Stomach smooth muscle (tissue), 2 donors: ENCODE measurements around the gene PLAA.
A peak's percentile ranks its signal among the peaks of the same experiment; 100 is the strongest.

ENCODE experiments used
- H3K27ac ChIP-seq: one replicate; pipeline ENCODE4 v1.7.0; 2013; ENCODE audit warnings: mild to moderate bottlenecking, low read length, inconsistent platforms
- H3K27me3 ChIP-seq, 2 donors: one replicate each; pipeline ENCODE4 v1.7.0; 2013; ENCODE audit warnings: low read length in 2 of 2; ENCODE audit not compliant: insufficient read depth in 2 of 2, control insufficient read depth in 1 of 2
- H3K36me3 ChIP-seq, 2 donors: one replicate each; pipeline ENCODE4 v1.7.0; 2013; ENCODE audit warnings: low read length in 2 of 2; ENCODE audit not compliant: control insufficient read depth in 2 of 2, insufficient read depth in 2 of 2
- H3K4me1 ChIP-seq: one replicate; pipeline ENCODE4 v1.7.0; 2013; ENCODE audit warnings: low read length; ENCODE audit not compliant: control insufficient read depth, insufficient read depth
- H3K4me3 ChIP-seq, 2 donors: one replicate each; pipeline ENCODE4 v1.7.0; 2013; ENCODE audit warnings: low read length in 2 of 2
- H3K9ac ChIP-seq, 2 donors: one replicate each; pipeline ENCODE4 v1.7.0; 2013; ENCODE audit warnings: low read length in 2 of 2, mild to moderate bottlenecking in 1 of 2
- H3K9me3 ChIP-seq, 2 donors: one replicate each; pipeline ENCODE4 v1.7.0; 2013; ENCODE audit warnings: low read length in 2 of 2; ENCODE audit not compliant: control insufficient read depth in 2 of 2
- donor health status: healthy.
- donor health status: Pancreatic carcinoma.

The PLAA gene

GRCh38 chr9:26946753-26947727, at the start of gene PLAA:
PLAA (minus strand) TSS chr9:26947242; CDS start chr9:26947045, 197 bp downstream.
- Histone ChIP-seq H3K27ac (peak within 1 kb of the TSS; percentile 96), H3K4me3 (peak within 1 kb of the TSS; percentile 93 to 95), H3K9me3 (no peaks in the 10 kb centered on the region), H3K4me1 (peaks cover 10% of the 10 kb centered on the region), H3K36me3 (peaks cover 0 to 5% of the 10 kb centered on the region in 2 donors), H3K9ac (peak within 1 kb of the TSS; percentile 96 to 99), H3K27me3 (no peaks in the 10 kb centered on the region)

DNA sequence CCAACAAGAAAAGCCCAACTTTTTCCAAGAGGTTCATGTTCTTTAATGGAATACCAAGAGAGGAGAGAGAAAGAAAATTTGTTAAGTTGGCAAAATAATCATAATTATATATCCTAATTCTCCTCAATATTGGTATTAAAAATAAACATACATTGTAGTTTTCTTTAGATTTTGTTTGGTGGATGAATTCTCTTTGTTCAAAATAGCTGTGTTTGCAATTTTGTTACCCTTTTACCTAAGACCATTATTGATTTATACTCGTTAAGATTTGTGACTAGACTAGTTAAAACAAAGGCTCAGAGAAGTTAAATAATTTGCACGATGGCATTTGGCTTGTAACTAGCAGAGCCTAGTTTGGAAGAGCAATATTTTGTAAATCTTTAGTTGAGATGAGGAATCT, 48.8 kb upstream of the PLAA start:
- Histone ChIP-seq H3K9me3 (no peaks in the 10 kb centered on the region), H3K4me1 (no peaks in the 10 kb centered on the region), H3K36me3 (peaks cover 3 to 5% of the 10 kb centered on the region in 2 donors), H3K9ac (no peak overlapping the region), H3K27me3 (no peaks in the 10 kb centered on the region), H3K4me3 (no peak overlapping the region), H3K27ac (no peak overlapping the region)

- no peaks in the 10 kb centered on the region for H3K4me1 ChIP-seq
- H3K27me3 ChIP-seq = no peaks in the 10 kb centered on the region
- no peak overlapping the region for H3K4me3 ChIP-seq
- no peaks in the 10 kb centered on the region for H3K9me3 ChIP-seq
- H3K27ac ChIP-seq = no peak overlapping the region
- H3K36me3 ChIP-seq = peaks cover 11 to 17% of the 10 kb centered on the region in 2 donors
- no peak overlapping the region for H3K9ac ChIP-seq
Measured at GRCh38 chr9:26983340-26983739, 36.3 kb upstream of the PLAA start.

- H3K9ac ChIP-seq = no peak overlapping the region
- no peaks in the 10 kb centered on the region for H3K27me3 ChIP-seq
- no peaks in the 10 kb centered on the region for H3K36me3 ChIP-seq
- no peaks in the 10 kb centered on the region for H3K4me1 ChIP-seq
- peak overlapping the region; percentile 9 to 31 for H3K4me3 ChIP-seq
- no peak overlapping the region for H3K27ac ChIP-seq
- no peaks in the 10 kb centered on the region for H3K9me3 ChIP-seq
Measured at GRCh38 chr9:26975728-26976707, 29.0 kb upstream of the PLAA start.

GRCh38 chr9:26974927-26975326, 27.9 kb upstream of the PLAA start:
- Histone ChIP-seq H3K36me3 (no peaks in the 10 kb centered on the region), H3K4me3 (no peak overlapping the region)

DNA sequence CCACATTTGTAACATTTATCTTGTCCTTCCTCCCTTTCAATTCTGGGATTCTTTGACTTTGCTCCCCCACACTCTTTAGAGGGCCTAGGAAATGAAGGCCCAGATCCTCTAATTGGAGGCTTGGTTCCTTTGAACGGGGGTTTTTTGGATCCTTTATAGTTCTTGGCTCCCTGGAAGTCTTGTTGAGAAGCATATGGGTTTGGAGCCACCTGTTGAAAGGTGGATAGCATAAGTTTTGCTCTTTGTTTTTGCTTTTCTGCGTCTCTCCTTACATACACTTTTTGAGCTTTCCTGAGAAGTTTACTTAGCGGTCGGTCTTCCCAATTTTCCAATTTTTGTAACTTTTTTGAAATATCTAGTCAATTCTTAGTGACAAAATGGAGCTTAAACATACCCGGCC, 26.9 kb upstream of the PLAA start:
- Histone ChIP-seq H3K27me3 (no peaks in the 10 kb centered on the region), H3K27ac (no peak overlapping the region), H3K4me1 (no peaks in the 10 kb centered on the region), H3K9ac (no peak overlapping the region), H3K9me3 (no peaks in the 10 kb centered on the region), H3K4me3 (no peak overlapping the region), H3K36me3 (no peaks in the 10 kb centered on the region)

More at GRCh38 chr9:26974927-26975326, 27.9 kb upstream of the PLAA start:
- Histone ChIP-seq H3K9ac (no peak overlapping the region), H3K27ac (no peak overlapping the region), H3K27me3 (no peaks in the 10 kb centered on the region), H3K9me3 (no peaks in the 10 kb centered on the region), H3K4me1 (no peaks in the 10 kb centered on the region)

- no peaks in the 10 kb centered on the region for H3K27me3 ChIP-seq
- no peak overlapping the region for H3K4me3 ChIP-seq
- H3K36me3 ChIP-seq = no peaks in the 10 kb centered on the region
- H3K9ac ChIP-seq = no peak overlapping the region
- H3K27ac ChIP-seq = no peak overlapping the region
- no peaks in the 10 kb centered on the region for H3K4me1 ChIP-seq
- H3K9me3 ChIP-seq = no peaks in the 10 kb centered on the region
Measured at GRCh38 chr9:26971721-26972120, 24.7 kb upstream of the PLAA start.

- Histone ChIP-seq H3K27me3 (no peaks in the 10 kb centered on the region), H3K27ac (peak overlapping the region; percentile 87), H3K36me3 (no peaks in the 10 kb centered on the region), H3K4me1 (no peaks in the 10 kb centered on the region), H3K4me3 (peak overlapping the region; percentile 79 to 84), H3K9ac (peak overlapping the region; percentile 91 to 96), H3K9me3 (no peaks in the 10 kb centered on the region)
Measured at GRCh38 chr9:26956860-26957233, 9.8 kb upstream of the PLAA start.

- H3K27ac ChIP-seq = peak within 1 kb of the TSS; percentile 87
- peak within 1 kb of the TSS; percentile 79 to 84 for H3K4me3 ChIP-seq
- H3K27me3 ChIP-seq = no peaks in the 10 kb centered on the region
Measured at GRCh38 chr9:26955921-26956859, 9.1 kb upstream of the PLAA start, which contains the start of gene IFT74. IFT74 (plus strand) TSS chr9:26956412; CDS start chr9:26961968, 5,556 bp downstream.

More at GRCh38 chr9:26955921-26956859, 9.1 kb upstream of the PLAA start, which contains the start of gene IFT74:
- Histone ChIP-seq H3K36me3 (no peaks in the 10 kb centered on the region), H3K9me3 (no peaks in the 10 kb centered on the region), H3K4me1 (no peaks in the 10 kb centered on the region), H3K9ac (peak within 1 kb of the TSS; percentile 91 to 96)
